Left ventricle myocardium inferior (tissue), 1 donor: ENCODE measurements around the gene HDAC9. TPM values are rescaled to one million over a fixed set of nuclear protein-coding genes. Genes with fewer than 3 reads are reported as not detected.

Experiments used
- DNase-seq: peaks from one replicate; pipeline ENCODE4 v3.0.0-alpha.2; 2020
- H3K27ac ChIP-seq: fragments of 200-600 bp; replicated peaks from 2 replicates; pipeline ENCODE4 v1.8.0; 2021
- H3K27me3 ChIP-seq: fragments of 200-600 bp; 2 replicates; pipeline ENCODE4 v1.8.0; 2021; ENCODE audit warnings: low read depth
- H3K36me3 ChIP-seq: fragments of 200-600 bp; 2 replicates; pipeline ENCODE4 v1.8.0; 2021
- H3K4me1 ChIP-seq: fragments of 200-600 bp; 2 replicates; pipeline ENCODE4 v1.8.0; 2021
- H3K4me3 ChIP-seq: fragments of 200-600 bp; 2 replicates; pipeline ENCODE4 v1.8.0; 2021; ENCODE audit warnings: mild to moderate bottlenecking, moderate library complexity
- H3K9me3 ChIP-seq: fragments of 200-600 bp; replicated peaks from 2 replicates; pipeline ENCODE4 v1.8.0; 2021
- CTCF ChIP-seq: fragments of 200-600 bp; IDR thresholded peaks from 2 replicates; pipeline ENCODE4 v1.8.0; 2021; ENCODE audit warnings: antibody characterized with exemption, mild to moderate bottlenecking, borderline replicate concordance
- intact Hi-C: fragments of 100-400 bp; cut with micrococcal nuclease; formaldehyde crosslinking; loops from one replicate; pipeline ENCODE4 v1.11.0; 2022
- total RNA-seq: library from RNA; stranded (reverse); fragmentation: NEBNext Ultra II Directional; extraction: Animal tissue kit (Norgen Biotek cat#: 25700); gene quantifications from one replicate; pipeline ENCODE4 v1.2.1, GENCODE V29; 2021
- donor health status: DM: no; HTN: yes; CAD: no; lungs with severe emphysema.

The HDAC9 gene
- total RNA-seq, 1 donor from 2014 or later = 39.6 TPM

GRCh38 chr7:18468795-18469194 lies 26.8 kb upstream of the HDAC9 start:
- intact Hi-C loops = no loop called here
- no peaks in the 10 kb centered on the region for H3K36me3 ChIP-seq
- H3K27ac ChIP-seq = no peak overlapping the region
- no peaks in the 10 kb centered on the region for H3K9me3 ChIP-seq
- no peak overlapping the region for H3K4me3 ChIP-seq
- DNase-seq = no peak
- no peaks in the 10 kb centered on the region for H3K27me3 ChIP-seq
- H3K4me1 ChIP-seq = peaks cover 12% of the 10 kb centered on the region
- TF ChIP-seq CTCF = no peak

GRCh38 chr7:18469316-18469715 lies 26.2 kb upstream of the HDAC9 start:
- no peak overlapping the region for H3K4me3 ChIP-seq
- no peak for TF ChIP-seq CTCF
- no peaks in the 10 kb centered on the region for H3K9me3 ChIP-seq
- no peak for DNase-seq
- H3K4me1 ChIP-seq = peaks cover 15% of the 10 kb centered on the region
- H3K27me3 ChIP-seq = no peaks in the 10 kb centered on the region
- no peak overlapping the region for H3K27ac ChIP-seq
- no peaks in the 10 kb centered on the region for H3K36me3 ChIP-seq
- intact Hi-C loops = no loop called here

- intact Hi-C loops = no loop called here
- no peak overlapping the region for H3K4me3 ChIP-seq
- no peaks in the 10 kb centered on the region for H3K9me3 ChIP-seq
- H3K36me3 ChIP-seq = no peaks in the 10 kb centered on the region
- peaks cover 19% of the 10 kb centered on the region for H3K4me1 ChIP-seq
- no peak for DNase-seq
- TF ChIP-seq CTCF = no peak
- no peaks in the 10 kb centered on the region for H3K27me3 ChIP-seq
- H3K27ac ChIP-seq = no peak overlapping the region
These were observed 23.9 kb upstream of the HDAC9 start for GRCh38 chr7:18471476-18472160.

- H3K27ac ChIP-seq = no peak overlapping the region
- no peak overlapping the region for H3K4me3 ChIP-seq
- H3K9me3 ChIP-seq = no peaks in the 10 kb centered on the region
- peaks cover 19% of the 10 kb centered on the region for H3K4me1 ChIP-seq
- no peak for TF ChIP-seq CTCF
- H3K27me3 ChIP-seq = no peaks in the 10 kb centered on the region
- no peaks in the 10 kb centered on the region for H3K36me3 ChIP-seq
- intact Hi-C loops = no loop called here
- DNase-seq = no peak
These were observed 23.4 kb upstream of the HDAC9 start for GRCh38 chr7:18472161-18472483.

- no peak for DNase-seq
- H3K4me1 ChIP-seq = peaks cover 19% of the 10 kb centered on the region
- H3K4me3 ChIP-seq = no peak overlapping the region
- no peaks in the 10 kb centered on the region for H3K36me3 ChIP-seq
- H3K9me3 ChIP-seq = no peaks in the 10 kb centered on the region
- H3K27me3 ChIP-seq = no peaks in the 10 kb centered on the region
- H3K27ac ChIP-seq = no peak overlapping the region
- no peak for TF ChIP-seq CTCF
- intact Hi-C loops = no loop called here
These were observed 22.4 kb upstream of the HDAC9 start for GRCh38 chr7:18473119-18473518.

GRCh38 chr7:18474944-18475343 lies 20.6 kb upstream of the HDAC9 start:
- Histone ChIP-seq H3K36me3 (no peaks in the 10 kb centered on the region), H3K9me3 (no peaks in the 10 kb centered on the region), H3K27me3 (no peaks in the 10 kb centered on the region), H3K27ac (no peak overlapping the region), H3K4me3 (no peak overlapping the region), H3K4me1 (peaks cover 19% of the 10 kb centered on the region)
- DNase-seq = no peak
- intact Hi-C loops = no loop called here
- TF ChIP-seq CTCF = no peak
